ENCODE data around the gene USP2.

The USP2 gene

DNA sequence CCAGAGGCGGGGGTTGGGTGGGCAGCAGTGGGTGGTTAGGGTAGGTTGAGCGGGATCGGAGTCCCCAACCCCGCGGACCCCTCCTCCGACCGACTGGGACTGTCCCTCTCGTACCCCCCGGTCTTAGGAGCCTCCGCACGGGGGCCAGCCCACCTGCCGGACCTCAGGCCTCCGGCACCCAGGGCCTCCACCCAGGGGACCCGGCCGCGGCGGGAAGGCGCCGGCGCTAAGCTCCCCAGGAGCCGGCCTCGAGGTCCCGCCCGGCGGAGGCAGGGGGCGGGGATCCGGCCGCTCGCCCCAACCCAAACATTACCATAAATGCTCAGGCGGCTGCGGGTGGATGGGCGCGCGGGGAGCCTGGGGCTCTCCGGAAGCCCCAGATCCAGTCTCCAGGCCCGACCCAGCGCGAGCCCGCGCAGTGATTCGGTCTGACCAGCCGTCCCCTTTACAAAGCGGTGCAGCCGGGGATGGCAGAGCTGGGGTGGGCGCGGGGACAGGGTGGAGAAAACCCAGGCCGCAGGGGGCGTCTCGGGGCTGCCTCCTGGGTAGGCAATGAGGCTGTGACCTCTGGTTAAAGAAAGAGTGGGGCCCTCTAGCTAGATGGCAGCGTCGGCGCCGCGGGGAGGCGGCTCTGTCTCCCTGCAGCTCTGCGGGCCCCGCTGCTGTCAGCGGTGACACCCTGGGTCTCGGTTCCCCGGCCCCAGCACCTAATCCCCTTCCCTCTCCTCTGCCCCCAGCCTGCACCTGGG lies 60.5 kb downstream of the USP2 start:
- DNase-seq (ENCODE audit: low read depth in 2 of 2): peak in 1 of 2 donors; percentile 39

DNA sequence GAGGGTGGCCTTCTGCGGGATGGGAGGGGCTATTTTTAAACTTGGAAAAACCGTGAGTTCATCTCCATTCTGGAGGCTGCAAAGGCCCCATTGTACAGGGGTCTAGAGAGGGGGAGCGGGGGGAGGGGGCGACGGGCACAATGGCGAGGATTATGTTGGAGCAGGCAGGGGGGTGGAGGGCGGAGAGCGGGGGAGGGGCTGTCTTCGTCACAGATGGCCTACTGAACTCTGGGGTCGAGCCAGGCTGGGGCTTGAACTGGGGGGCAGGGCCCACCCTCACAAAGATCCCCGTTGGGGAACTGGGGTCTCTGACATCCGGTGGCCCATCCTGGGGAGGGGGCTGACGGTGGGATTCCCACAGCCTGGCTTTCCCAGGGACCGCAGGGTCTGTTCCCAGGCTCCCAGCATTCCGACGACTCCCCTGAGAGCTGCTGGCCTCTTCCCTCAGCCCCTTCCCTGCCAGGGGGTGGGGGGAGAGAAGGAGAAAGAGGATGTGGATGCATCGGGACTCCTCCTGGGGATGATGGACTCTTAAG lies 61.2 kb downstream of the USP2 start:
- no peak for DNase-seq (ENCODE audit: low read depth in 2 of 2)

DNA sequence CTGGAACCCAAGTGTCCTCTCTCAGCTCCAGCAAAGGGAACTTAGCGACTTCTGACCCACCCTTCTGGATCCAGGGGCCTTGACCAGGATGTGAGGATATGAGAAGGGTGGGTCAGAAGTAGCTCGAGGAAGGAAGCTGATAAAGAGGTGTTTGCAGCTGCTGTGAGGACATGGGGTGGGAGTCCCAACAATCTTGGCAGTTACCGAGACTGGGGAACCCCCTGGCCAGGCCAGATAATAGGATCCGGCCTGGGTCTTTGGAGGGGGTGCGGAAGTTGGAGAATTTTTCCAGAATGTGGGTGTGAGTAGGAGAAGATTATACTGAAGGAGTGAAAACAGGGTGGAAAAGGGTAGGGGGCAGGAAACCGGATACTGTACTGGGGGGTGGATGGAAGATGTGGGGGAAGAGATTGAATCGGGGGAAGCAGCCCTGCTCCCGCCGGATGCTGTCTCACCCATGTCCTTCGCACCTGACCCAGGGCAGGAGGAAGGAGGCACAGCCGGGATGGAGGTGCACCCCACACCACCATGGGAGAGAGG lies 61.7 kb downstream of the USP2 start:
- DNase-seq (ENCODE audit: low read depth in 2 of 2): no peak

DNA sequence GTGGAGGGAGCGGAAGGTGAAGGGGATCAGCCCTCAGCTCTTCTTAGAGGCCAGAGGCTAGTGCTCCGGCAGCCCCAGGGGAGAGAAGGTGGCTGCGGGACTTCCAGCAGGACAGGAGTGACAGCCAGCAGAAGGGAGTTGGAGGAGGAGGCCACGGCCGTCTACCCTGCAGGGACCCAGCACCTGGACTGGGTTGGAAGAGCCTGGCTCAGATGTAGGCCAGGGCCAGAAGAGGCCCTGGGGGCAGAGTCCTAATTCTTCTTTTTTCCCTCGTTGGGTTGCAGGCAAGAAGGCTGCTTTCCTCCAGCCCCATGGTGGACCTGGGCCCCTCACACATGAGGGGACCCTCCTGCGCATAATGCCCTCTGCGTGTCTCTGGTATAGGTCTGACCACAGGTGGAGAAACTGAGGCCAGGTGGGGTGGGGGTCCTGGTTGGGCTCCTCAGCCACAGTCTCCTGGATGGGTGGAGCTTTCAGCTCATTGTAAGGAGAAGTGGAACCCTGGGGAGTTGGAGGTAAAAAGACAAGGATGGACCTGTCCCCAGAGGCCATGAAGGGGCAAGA lies 62.3 kb downstream of the USP2 start:
- no peak for DNase-seq (ENCODE audit: low read depth in 2 of 2)

DNA sequence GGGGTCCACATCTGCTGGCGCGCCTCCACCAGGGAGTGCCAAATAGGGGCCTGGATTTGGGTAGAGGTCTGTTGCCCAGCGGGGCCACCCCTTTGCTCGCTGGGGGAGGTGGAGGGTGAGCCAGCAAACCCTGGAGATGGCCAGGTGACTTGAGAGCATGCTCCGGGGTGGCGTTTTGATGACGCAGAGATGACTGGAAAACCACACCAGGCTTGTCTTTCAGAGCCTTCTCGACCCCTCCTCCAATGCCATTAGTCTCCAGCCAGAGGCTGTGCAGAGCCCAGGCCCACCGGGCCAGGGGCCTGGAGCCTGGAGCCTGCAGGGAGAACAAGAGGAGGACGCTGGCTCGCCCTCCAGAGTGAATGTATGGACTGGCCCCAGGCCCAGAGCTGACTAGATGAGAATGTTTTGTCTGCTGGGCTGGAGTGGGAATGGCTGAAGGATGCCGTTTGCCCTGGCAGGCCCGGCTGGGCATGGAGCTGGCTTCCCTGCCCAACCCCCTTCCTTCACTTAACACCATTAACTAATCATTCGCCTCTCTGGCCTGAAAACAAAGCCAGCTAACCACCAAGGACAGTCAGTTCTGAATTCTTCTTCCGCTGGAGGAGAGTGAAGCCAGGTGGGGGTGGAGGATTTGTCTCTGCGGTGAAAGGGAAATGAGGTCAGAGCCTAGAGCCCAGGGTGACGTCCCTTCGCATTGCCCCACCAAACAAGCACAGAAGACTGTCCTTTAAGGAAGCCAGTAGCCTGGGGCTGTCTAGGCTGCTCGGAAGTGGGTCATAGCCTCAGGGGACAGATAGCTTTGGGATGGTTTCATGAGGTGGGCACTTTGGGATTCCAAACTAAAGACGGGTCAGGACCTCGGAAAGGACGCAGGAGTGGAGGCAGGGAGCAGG lies 63.0 kb downstream of the USP2 start:
- no peak for DNase-seq (ENCODE audit: low read depth in 2 of 2)

- DNase-seq (ENCODE audit: low read depth in 2 of 2): no peak
Measured at GRCh38 chr11:119317592-119318239, 63.8 kb downstream of the USP2 start.

- DNase-seq (ENCODE audit: low read depth in 2 of 2): no peak
Measured at GRCh38 chr11:119316729-119317591, 64.5 kb downstream of the USP2 start, which contains the start of gene MCAM. Gene MCAM (minus strand): TSS chr11:119317130. CDS start chr11:119317101, 29 bp downstream.

GRCh38 chr11:119316016-119316728 lies 65.3 kb downstream of the USP2 start:
- no peak for DNase-seq (ENCODE audit: low read depth in 2 of 2)

GRCh38 chr11:119315131-119316015 lies 66.1 kb downstream of the USP2 start:
- no peak for DNase-seq (ENCODE audit: low read depth in 2 of 2)

DNA sequence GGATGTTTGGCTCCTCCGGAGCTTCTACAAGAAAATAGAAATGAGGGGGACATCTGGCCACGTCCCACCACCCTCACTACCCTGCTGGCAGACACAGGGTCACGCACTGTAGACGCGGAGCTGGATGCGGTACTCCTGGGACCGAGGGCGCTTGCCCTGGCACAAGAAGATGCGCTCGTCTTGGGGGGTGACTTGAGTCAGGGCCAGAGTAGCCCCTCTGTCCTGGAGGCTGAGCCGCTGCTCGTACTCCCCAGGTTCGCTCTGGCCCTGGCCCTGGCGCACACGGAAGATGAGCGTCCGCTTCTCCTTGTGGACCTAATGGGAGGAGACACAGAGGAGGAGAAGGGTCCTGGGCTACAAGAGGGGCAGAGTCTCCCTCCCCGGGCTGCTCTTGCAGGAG lies 66.8 kb downstream of the USP2 start:
- no peak for DNase-seq (ENCODE audit: low read depth in 2 of 2)

DNA sequence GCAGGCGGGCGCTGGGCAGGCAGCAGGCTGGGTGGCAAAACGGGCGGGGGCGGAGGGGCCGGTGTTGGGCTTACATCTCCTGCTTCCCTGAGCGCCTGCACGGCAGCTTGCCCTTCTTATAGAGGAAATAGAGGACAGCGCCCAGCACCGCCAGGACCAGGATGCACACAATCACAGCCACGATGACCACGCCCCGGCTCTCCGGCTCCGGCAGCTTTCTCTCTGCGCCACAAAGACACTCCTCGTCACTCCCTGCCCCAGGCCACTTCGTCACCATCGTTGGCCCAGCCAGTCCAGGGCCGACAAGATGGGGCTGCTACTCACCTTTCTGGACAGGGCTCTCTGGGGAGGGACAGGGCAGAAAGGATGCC lies 70.8 kb downstream of the USP2 start:
- no peak for DNase-seq (ENCODE audit: low read depth in 2 of 2)

- DNase-seq (ENCODE audit: low read depth in 2 of 2): no peak
Measured at GRCh38 chr11:119309953-119310681, 71.4 kb downstream of the USP2 start.

DNA sequence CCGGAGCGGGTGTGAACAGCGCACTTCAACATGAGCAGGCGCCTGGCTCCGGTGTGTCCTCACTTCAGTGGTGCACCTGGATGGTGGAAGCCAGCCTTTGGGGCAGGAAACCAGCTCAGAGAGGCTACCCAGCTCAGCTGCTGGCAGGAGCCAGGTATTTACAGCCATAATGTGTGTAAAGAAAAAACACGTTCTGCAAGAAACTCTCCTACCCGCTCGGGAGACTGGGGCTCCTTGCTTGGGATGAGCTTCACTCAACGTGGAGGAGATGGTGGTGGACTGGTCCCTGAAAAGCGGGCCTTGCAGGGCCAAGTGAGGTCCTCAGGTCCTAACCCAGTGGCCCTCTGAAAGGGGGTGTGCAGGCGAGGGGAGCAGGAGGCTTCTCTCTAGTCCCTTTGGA lies 72.1 kb downstream of the USP2 start:
- no peak for DNase-seq (ENCODE audit: low read depth in 2 of 2)

GRCh38 chr11:119307974-119308373 lies 73.5 kb downstream of the USP2 start:
- DNase-seq (ENCODE audit: low read depth in 2 of 2): no peak

GRCh38 chr11:119307219-119307618 lies 74.3 kb downstream of the USP2 start:
- no peak for DNase-seq (ENCODE audit: low read depth in 2 of 2)

- no peak for DNase-seq (ENCODE audit: low read depth in 2 of 2)
Measured at GRCh38 chr11:119306373-119306890, 75.1 kb downstream of the USP2 start.

- no peak for DNase-seq (ENCODE audit: low read depth in 2 of 2)
Measured at GRCh38 chr11:119305556-119306372, 75.7 kb downstream of the USP2 start.

Measured in activated CD4-positive, alpha-beta T cell treated with anti-CD3 and anti-CD28 coated beads for 24 hours (primary cell).